ENCODE measurements around the gene MAP3K8.
"Not testable (repeated sequence)": the region's sequence is repeated elsewhere in the genome, so short reads cannot be mapped to it uniquely, and the experiment has no call there.

The MAP3K8 gene

GRCh38 chr10:30420766-30421165, 13.2 kb upstream of the MAP3K8 start:
- DNase-seq (ENCODE audit: low read depth) = no peak
- TF ChIP-seq CTCF (IDR thresholded peaks at IDR 0.05; ENCODE audit: control insufficient read depth, insufficient read depth, low read depth, low read length, missing control alignments) = no peak
- H3K4me3 ChIP-seq (ENCODE audit: control insufficient read depth, low read depth, low read length) = no peak overlapping the region

GRCh38 chr10:30422151-30422695, 11.8 kb upstream of the MAP3K8 start:
- no peak for TF ChIP-seq CTCF (IDR thresholded peaks at IDR 0.05; ENCODE audit: control insufficient read depth, insufficient read depth, low read depth, low read length, missing control alignments)
- no peak overlapping the region for H3K4me3 ChIP-seq (ENCODE audit: control insufficient read depth, low read depth, low read length)
- no peak for DNase-seq (ENCODE audit: low read depth)

GRCh38 chr10:30422981-30423654, 10.9 kb upstream of the MAP3K8 start:
- H3K4me3 ChIP-seq (ENCODE audit: control insufficient read depth, low read depth, low read length) = no peak overlapping the region

GRCh38 chr10:30423655-30424275, 10.2 kb upstream of the MAP3K8 start:
- H3K4me3 ChIP-seq (ENCODE audit: control insufficient read depth, low read depth, low read length); DNase-seq (ENCODE audit: low read depth): not testable (repeated sequence)

More at GRCh38 chr10:30422981-30423654, 10.9 kb upstream of the MAP3K8 start:
- TF ChIP-seq CTCF (IDR thresholded peaks at IDR 0.05; ENCODE audit: control insufficient read depth, insufficient read depth, low read depth, low read length, missing control alignments) = no peak
- no peak for DNase-seq (ENCODE audit: low read depth)

GRCh38 chr10:30425336-30426075, 8.5 kb upstream of the MAP3K8 start:
- no peak overlapping the region for H3K4me3 ChIP-seq (ENCODE audit: control insufficient read depth, low read depth, low read length)
- no peak for TF ChIP-seq CTCF (IDR thresholded peaks at IDR 0.05; ENCODE audit: control insufficient read depth, insufficient read depth, low read depth, low read length, missing control alignments)
- no peak for DNase-seq (ENCODE audit: low read depth)

GRCh38 chr10:30430544-30431298, 3.3 kb upstream of the MAP3K8 start:
- no peak for DNase-seq (ENCODE audit: low read depth)
- TF ChIP-seq CTCF (IDR thresholded peaks at IDR 0.05; ENCODE audit: control insufficient read depth, insufficient read depth, low read depth, low read length, missing control alignments) = no peak
- no peak overlapping the region for H3K4me3 ChIP-seq (ENCODE audit: control insufficient read depth, low read depth, low read length)
